Measurements from ENCODE around the gene BCAN.
"Not testable (repeated sequence)": the region's sequence is repeated elsewhere in the genome, so short reads cannot be mapped to it uniquely, and the experiment has no call there.

Gene BCAN

GRCh38 chr1:156601892-156602291 is 40.0 kb upstream of the BCAN start:
- DNase-seq (ENCODE audit: low read depth), result no peak
- H3K4me3 ChIP-seq (ENCODE audit: control insufficient read depth, low read depth, low read length), result peak overlapping the region; percentile 60
- no peak for TF ChIP-seq CTCF (IDR thresholded peaks at IDR 0.05; ENCODE audit: control insufficient read depth, insufficient read depth, low read depth, low read length, missing control alignments)

GRCh38 chr1:156602557-156602993 is 39.3 kb upstream of the BCAN start:
- TF ChIP-seq CTCF (IDR thresholded peaks at IDR 0.05; ENCODE audit: control insufficient read depth, insufficient read depth, low read depth, low read length, missing control alignments), result peak; percentile 39
- H3K4me3 ChIP-seq (ENCODE audit: control insufficient read depth, low read depth, low read length), result no peak overlapping the region
- no peak for DNase-seq (ENCODE audit: low read depth)

DNA sequence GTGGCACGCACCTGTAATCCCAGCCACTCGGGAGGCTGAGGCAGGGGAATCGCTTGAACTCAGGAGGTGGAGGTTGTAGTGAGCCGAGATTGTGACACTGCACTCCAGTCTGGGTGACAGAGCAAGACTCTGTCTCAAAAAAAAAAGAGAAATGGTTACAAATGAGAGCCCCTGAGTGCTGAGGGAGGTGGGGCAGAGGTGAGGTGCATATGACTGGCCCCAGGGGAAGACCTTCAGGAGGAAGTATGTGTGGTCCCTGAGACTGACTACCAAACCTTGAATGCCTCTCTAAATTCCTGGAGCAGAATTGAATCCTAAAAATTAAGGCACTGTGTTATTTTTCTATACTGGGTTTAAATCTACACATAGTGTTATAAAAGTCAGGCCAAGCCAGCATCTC is 34.6 kb upstream of the BCAN start:
- H3K4me3 ChIP-seq (ENCODE audit: control insufficient read depth, low read depth, low read length); DNase-seq (ENCODE audit: low read depth): not testable (repeated sequence)

DNA sequence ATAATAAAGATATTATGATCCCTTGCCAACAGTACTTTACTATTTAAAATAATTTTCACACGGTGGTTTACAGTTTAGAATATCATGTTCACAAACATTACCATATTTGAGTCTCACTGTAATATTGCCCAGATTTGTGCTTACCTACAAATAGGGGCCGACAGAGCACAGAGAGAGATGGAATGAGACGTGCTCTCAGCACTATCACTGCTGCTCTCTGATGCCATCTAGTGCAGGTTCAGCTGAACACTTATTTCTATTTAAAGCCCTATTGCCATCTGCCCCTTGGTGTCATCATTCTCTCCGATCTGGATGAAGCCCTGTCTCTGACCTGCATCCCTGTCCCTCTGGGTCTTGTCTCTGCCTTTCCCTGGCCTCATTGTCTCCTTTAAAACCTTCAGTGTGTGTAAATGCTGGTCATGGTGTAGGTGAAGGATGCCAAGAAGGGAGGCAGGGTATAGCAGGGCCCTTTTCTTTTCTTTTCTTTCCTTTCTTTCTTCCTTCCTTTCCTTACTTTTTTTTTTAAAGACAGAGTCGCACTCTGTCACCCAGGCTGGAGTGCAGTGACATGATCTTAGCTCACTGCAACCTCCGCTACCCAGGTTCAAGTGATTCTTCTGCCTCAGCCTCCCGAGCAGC is 33.8 kb upstream of the BCAN start:
- peak; percentile 85 for TF ChIP-seq CTCF (IDR thresholded peaks at IDR 0.05; ENCODE audit: control insufficient read depth, insufficient read depth, low read depth, low read length, missing control alignments)
- peak; percentile 34 for DNase-seq (ENCODE audit: low read depth)
- H3K4me3 ChIP-seq (ENCODE audit: control insufficient read depth, low read depth, low read length), result no peak overlapping the region

- peak; percentile 55 for TF ChIP-seq CTCF (IDR thresholded peaks at IDR 0.05; ENCODE audit: control insufficient read depth, insufficient read depth, low read depth, low read length, missing control alignments)
- H3K4me3 ChIP-seq (ENCODE audit: control insufficient read depth, low read depth, low read length), result no peak overlapping the region
- no peak for DNase-seq (ENCODE audit: low read depth)
These were observed 32.9 kb upstream of the BCAN start for GRCh38 chr1:156608981-156609380.

GRCh38 chr1:156610072-156610471 is 31.8 kb upstream of the BCAN start:
- not testable (repeated sequence) for DNase-seq (ENCODE audit: low read depth); H3K4me3 ChIP-seq (ENCODE audit: control insufficient read depth, low read depth, low read length)

- TF ChIP-seq CTCF (IDR thresholded peaks at IDR 0.05; ENCODE audit: control insufficient read depth, insufficient read depth, low read depth, low read length, missing control alignments), result no peak
- no peak overlapping the region for H3K4me3 ChIP-seq (ENCODE audit: control insufficient read depth, low read depth, low read length)
- DNase-seq (ENCODE audit: low read depth), result no peak
These were observed 29.3 kb upstream of the BCAN start for GRCh38 chr1:156612666-156613065.

DNA sequence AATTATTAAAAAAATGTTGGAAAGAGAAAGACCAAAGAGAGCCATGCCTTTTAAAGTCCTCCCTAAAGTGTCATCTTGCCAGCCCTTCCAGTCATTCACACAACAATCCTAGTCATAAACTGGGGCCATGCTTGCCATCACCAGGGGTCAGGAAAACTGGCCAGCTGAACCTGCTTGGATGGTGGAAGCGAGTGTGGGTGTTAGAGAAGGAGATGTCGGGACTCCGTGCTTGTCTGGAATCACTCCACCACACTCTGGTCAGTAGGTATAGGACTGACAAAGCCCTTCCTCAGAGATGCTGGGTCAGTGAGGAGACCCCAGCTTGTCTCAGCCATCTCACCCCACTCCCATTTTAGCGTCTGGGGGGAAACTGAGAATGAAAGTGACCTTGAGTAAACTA is 26.0 kb upstream of the BCAN start:
- DNase-seq (ENCODE audit: low read depth), result no peak
- no peak for TF ChIP-seq CTCF (IDR thresholded peaks at IDR 0.05; ENCODE audit: control insufficient read depth, insufficient read depth, low read depth, low read length, missing control alignments)
- H3K4me3 ChIP-seq (ENCODE audit: control insufficient read depth, low read depth, low read length), result no peak overlapping the region

All from AG09309 (cell line).